GM18498 (cell line): ENCODE data around the gene CD81.

Experiments used
- ATAC-seq: cut with Tn5 transposase; IDR thresholded peaks from one replicate; pipeline ENCODE4 v1.9.1; 2021; ENCODE audit warnings: mild to moderate bottlenecking, moderate library complexity; ENCODE audit not compliant: unreplicated experiment

The CD81 gene

DNA sequence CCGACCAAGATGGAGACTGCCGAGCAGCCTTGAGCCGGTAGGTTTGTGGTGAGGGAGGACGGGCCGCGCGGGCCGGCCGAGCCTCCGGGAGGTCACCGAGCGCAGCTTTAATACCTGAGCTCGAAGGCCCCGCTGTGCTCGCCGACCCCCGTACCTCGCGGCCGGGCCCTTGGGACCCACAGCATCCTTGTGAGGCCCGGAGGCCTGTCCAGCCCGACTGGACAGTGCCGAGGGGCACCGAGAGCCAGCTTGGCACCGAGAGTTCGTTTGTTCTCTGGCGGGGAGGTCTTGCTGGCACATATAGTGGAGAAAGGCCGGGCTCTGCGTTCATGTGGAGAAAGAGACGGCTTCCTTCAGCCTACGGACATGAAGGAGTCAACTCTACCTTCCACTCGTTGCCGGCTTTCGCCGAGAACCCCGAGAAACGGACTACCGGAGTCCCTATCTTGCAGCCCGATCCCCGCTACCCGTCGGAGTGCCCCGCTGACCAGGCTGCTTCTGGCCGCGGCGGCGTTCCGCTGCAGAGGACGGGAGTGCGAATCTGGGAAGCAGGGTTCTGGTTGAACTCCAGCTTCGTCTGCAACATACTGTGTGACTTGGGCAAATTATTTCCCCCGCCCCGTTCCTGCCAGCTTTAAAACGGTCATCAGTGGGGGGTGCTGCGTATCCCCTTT, 23.8 kb downstream of the CD81 start:
- no peak for ATAC-seq

DNA sequence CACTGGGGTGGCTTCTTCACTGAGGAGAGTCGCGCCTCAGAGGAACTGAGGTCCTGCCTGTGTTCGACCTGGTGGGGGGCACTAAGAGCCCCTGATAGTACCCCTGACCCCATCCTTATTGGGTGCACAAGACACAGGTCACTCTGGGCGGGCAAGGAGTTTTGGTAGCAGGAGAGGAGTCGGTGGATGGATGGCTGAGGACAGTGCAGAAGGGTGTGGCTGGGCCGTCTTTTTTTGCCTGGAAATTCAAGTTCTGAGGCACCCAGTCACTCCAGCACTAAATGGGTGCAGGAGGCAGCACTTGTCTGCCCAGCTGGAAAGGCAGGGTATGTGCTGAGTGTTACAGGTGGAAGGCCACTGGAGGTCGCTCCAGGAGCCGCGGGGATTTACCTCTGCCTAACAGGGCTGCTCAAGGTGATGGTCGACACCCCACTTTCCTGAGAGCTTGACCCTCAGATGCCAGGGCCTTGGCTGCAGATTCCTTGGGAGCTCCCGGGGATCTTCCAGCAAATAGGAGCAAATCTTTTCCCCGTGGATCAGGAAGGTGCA, 24.4 kb downstream of the CD81 start:
- no peak for ATAC-seq

DNA sequence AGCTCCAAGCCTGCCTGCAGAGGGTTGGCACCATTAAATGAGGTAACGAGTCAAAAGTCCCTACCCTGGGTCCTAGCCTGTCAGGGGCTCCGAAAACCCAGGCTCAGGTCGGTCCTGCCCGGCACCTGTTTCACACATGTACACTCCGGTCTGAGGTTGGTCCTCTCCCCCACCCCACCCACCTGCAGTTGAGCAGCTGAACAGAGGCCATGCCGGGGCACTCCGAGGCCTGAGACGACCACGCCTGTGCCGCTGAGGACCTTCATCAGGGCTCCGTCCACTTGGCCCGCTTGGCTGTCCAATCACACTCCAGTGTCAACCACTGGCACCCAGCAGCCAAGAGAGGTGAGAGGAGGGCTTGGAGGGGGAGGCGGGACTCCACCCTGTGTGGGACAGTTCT, 25.0 kb downstream of the CD81 start:
- ATAC-seq = no peak

DNA sequence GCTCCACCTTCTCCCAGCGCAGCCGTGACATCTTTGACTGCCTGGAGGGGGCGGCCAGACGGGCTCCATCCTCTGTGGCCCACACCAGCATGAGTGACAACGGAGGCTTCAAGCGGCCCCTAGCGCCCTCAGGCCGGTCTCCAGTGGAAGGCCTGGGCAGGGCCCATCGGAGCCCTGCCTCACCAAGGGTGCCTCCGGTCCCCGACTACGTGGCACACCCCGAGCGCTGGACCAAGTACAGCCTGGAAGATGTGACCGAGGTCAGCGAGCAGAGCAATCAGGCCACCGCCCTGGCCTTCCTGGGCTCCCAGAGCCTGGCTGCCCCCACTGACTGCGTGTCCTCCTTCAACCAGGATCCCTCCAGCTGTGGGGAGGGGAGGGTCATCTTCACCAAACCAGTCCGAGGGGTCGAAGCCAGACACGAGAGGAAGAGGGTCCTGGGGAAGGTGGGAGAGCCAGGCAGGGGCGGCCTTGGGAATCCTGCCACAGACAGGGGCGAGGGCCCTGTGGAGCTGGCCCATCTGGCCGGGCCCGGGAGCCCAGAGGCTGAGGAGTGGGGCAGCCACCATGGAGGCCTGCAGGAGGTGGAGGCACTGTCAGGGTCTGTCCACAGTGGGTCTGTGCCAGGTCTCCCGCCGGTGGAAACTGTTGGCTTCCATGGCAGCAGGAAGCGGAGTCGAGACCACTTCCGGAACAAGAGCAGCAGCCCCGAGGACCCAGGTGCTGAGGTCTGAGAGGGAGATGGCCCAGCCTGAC, 26.0 kb downstream of the CD81 start:
- no peak for ATAC-seq

DNA sequence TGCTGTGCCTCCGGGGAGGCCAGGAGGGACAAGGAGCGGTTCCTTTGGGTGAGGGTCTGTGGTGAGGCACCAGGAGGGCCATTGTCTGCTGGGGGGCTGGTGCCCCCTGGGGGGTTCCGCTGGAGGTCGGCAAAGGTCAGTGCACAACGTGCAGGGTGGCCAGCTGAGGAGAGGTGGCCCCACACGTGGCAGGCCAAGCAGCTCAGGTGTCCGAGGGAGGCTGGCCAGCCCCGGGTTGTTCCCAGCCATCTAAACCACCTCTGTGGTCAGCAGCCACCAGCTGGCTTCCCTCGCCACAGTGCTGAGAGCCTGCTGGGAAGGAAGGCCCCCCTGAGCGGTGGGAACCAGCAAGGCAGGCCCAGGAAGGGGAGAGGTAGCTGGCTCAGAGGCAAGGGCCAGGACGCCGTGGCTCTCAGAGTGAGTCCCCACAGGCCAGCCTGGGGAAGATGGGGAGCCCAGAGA, 27.7 kb downstream of the CD81 start:
- no peak for ATAC-seq

DNA sequence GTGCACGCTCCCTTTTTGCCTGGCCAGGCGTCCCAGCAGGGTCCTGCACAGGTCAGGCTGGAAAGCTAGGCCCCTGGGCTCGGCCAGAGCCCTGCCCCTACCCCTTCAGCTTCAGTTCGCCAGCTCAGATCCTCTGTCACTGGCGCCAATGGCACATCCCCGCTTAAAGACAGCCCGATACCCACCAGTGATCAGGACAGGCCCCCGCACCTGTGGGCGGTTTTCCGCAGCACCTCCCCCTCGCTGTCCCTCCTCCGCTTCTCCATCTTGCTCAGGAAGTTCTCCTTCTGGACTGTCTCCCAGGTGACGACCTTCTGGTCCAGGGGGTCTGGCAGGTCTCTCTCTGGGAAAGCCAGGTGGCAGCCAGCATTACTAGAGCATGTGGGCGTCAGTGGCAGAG, 29.3 kb downstream of the CD81 start:
- ATAC-seq = no peak

DNA sequence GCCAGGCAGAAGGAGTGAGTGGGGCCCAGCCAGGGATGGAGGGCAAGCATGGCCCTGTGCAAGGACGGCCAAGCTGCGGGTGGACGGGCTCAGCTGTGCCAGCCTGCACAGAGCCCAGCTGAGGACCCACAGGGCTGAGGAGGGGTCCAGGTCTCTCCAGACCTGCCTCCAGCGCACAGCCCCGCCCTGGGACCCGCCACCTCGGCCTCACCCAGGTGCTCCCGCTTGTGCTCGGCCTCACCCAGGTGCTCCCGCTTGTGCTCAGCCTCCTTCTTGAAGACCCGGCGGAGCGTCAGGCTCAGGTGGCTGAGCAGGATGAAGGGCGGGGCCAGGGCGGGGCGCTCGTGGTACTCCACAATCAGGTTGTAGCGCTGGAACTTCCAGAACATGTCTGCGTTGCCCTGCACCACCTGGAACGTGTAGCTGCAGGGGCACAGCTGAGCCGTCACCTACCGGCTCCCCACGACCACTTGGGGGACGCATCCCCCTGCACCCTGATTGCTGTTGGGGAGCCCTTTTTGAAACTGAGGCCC, 29.8 kb downstream of the CD81 start:
- no peak for ATAC-seq

DNA sequence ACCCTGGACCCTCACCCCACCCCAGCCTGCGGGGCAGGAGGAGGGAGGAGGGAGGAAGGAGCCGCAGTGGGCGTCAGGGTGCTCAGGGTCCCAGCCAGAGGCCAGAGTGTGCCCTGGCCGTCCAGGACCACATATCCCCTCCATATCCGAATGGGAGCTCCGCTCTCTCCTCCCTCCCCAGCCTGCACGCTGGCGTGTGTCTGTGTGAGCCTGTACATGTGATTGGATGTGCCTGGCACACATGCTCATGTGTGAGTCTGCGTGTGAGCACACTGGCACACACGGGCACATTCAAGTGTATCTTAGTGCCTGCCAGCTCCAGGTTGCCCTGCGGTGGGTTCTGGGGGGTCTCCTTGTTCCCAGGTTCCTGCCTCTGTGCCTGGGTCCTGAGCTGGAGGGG, 31.6 kb downstream of the CD81 start:
- ATAC-seq = no peak

DNA sequence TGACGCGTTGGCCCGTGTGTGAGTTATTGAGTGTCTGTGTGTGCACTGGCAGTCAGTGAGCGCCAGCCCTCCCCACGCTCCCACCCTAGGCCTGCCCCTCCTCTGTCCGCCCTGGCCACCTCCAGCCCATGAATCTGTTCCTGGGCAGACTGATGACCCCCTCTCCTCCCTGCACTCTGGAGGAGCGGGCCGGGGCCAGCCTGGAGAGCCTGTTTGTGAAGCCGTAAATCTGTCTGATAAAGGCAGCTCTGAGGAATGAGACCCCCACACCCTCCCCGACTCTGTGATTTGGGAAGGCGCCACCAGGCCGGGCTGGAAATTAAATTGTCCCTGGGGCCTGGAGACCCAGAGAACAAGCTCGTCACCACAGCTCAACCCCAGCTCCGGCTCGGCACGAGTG, 32.0 kb downstream of the CD81 start:
- no peak for ATAC-seq

DNA sequence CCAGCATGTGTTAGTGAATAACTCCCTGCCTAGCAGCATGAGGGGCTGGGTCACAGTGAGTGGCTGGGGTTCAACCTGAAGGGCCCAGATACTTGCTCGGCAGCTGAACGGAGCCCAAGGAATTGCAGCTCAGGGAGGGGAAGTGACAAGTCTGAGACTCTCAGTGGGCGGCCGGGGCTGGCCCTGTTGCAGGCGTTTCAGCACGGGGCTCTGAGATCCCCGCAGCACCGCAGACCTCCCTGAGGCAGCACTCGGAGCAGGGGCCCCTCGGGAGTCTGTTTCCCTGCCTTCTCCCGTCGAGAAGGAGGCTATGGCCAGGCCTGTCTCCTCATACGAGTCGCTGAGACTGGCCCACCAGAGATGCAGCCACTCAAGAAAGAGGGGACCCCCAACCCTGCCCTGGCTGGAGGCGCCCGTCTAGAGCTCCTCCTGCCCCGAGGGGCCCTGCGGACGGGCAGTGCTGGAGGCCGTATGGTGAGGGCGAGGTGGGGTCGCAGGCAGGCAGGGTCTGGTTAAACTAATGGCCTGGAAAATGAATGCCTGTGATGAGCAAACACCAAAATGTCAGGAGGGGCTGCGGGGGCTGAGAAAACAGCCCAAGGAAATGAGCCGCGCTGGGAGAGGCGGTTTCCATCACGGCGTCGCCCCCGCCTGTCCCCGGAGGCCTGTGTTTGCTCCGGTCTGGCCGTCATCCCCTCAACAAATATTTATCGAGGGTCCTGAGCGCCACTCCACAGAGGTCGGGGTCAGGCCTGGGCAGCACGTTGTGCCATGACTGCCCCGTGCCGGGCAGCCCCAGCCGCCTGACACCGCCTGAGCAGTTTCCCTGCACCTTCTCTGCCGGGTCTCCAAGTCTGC, 32.7 kb downstream of the CD81 start:
- no peak for ATAC-seq

DNA sequence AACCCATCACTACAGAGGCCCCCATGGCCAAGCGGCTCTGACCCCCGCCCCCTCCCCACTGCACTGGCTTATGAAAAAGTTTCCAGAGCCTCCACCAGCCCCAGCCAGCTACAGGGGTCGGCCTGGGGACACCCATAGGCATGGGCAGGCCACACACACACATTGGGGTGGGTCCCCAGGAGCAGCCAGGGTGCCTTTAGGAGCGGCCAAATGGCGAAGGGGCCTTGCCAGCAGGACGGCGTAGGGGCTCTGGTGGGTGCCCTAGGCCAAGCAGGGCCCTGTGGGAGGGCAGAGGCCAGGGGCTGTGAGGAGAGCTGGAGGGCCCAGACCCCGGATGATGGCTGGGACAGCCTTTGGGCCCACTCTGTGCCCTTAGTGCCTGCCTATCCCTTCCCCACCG, 33.5 kb downstream of the CD81 start:
- no peak for ATAC-seq

DNA sequence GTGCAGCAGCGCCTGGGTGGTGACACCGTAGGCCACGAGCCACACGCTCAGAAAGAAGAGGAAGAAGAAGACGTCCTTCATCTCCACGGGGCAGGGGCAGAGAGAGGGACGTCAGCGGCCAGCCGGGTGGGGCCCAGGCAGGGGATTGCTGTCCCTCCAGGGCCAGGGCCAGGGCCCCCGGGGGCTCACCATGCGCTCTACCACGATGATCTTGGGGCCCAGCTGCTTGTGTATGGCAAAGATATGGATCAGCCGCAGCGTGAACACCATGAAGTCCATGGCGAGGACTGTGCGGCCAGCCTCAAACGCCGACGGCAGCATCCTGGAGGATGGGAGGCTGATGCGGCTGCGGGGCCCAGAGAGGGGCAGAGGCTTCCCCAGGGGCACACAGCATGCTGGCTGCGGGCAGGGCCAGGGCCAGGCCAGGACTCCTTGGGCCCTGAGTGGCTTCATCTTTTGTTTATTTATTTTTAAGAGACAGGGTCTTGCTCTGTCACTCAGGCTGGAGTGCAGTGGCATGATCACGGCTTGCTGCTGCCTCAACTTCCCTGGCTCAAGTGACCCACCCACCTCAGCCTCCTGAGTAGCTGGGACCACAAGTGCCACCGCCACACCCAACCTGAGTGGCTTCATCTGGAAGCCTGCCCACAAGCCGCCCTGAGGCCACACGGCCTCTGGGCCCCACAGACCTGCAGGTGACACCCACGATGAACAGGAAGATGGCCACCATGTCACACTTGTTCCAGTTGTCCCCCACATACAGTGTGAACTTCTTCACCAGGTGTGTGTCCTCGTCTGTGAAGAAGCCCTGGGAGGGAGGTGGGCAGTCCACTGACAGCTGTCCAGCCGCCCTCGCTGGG, 34.6 kb downstream of the CD81 start:
- no peak for ATAC-seq

DNA sequence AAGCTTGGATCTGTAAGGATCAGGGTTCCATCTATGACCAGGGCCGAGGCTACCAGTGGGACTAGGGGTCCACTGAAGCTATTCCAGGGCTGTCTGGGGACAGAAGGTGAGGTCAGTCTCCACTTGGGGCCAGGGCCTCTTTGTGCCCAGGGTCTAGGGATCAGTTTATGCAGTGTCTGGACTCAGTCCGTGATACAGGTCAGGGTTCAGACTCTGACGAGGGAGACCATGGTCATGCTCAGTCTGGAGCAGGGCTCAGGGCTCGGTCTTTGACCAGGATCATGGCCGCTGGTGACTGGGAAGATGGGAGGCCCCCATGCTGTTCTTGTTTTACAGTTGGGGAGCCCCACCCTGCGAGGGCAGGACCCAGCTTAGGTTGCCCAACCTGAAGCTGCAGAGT, 35.2 kb downstream of the CD81 start:
- no peak for ATAC-seq

DNA sequence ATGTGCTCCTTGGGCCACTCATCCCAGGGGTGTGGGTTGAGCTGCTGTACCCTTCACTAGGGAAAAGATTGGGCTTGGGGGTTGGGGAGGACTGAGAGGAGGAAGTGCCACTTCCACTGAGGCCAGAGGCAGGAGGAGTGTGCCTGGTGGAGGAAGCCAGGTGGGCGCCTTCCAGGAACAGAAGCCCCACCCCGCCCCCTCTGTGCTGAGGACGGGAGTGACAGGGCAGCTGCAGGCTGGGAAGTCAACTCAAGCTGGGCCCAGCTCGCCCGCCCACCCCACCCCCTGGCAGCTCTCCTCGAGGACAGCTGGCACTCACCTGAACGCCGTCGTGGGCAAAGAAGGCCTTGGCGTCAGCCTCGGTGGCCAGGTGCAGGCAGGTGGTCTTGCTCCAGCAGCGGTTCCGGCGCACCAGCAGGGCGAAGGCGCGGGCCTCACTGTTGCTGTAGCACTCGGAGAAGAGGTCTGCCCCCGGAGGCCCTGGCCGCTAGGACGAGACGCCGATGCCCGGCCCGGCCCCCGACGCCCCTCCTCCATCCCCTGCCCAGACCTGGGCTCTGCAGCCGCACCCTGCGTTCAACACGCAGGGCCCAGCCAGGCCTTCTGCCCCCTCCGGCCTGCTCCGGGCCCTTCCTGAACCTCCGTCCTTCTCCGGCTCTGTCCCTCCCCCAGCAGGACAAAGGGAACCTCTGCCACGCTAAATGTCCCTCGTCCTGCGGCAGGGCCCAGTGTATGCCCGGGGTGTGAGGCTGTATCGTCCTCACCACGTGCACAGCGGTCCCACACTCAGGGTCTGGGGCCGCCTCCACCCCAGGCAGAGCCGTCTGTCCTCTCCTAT, 36.9 kb downstream of the CD81 start:
- ATAC-seq = no peak

DNA sequence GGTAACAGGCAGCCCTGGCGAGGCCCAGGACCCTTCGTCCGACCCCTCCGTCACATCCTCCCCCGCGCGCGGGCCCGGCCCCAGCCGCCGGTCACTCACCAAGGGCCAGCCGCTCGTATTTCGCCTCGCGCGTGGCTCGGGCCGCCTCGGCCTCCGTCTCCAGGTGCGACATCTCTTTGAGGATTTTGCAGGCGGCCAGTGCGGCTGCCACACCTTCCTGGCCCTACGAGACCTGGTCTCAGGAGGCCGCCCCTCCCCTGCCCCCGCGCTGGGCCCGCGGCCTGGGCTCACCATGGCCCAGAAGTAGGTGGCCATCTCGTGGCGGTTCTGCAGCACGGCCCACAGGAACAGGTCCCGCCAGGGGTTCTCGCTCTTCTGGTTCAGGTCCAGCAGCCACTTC, 37.5 kb downstream of the CD81 start:
- no peak for ATAC-seq

DNA sequence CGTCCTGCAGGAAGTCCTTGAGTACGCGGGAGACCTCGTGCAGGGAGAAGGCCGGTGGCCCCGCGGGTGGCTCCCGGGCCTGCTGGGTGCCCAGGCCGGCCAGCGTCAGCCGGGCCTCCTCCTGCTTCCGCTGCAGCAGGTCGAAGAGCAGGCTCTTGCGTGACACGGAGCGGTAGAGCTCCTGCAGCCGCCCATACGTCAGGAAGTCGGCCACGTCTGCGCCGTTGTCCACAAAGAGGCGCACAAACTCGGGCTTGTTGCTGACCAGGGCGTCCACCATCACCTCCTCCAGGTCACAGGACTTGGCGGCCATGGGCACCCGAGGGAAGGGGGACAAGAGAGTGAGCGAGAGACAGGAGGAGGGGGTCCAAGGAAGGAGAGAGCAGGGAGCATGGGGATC, 38.1 kb downstream of the CD81 start:
- no peak for ATAC-seq

DNA sequence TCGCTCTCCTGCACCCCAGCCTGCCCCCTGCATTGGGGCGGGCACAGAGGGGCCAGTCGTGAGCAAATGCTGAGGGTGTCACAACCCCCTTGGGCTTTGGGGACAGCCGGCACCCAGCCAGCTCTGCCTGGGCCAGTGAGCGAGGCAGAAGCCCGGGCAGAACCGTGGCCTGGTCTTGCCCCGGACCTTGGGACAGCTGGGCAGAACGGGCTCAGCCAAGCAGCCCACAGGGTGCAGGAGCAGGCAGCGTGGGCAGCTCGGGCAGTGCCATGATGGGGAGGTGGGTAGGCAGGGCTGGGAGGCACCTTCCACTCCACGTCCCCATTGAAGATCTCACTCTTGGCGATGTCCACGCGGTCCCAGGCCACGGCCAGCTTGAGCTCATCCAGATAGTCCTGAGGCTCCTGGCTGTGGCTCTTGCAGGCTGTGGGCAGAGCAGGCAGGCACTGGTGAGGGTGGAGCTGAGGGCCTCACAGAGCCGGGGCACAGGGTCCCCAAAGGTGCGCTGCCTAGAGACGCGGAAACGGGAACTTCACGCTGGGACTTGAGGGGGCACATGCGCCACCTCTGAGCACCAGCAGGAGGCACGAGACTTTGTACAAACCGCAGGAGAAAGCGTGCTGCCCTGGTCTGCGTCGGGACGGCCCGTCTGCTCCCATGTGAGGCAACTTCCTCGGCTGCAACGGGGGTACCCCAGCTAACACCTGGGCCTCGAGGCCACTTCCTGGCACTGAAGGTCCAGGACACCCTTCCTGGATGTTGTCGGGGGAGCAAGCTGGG, 38.7 kb downstream of the CD81 start:
- no peak for ATAC-seq

DNA sequence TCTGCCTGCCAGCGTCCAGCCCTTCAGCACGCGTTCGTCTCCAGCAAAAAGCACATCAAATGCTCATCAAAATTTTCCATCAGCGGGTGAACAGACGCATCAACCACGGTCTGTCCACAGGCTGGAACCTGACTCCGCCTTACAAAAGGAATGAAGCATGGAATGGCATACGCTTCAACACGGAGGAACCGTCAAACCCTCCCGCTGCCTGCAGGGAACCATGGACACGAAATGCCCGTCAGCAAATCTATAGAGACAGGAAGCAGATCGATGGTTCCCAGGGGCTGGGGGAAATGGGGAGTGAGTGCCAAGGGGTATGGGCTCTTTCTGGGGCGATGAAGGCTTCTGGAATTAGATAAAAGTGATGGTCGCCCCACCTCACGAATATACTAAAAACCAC, 39.7 kb downstream of the CD81 start:
- no peak for ATAC-seq
